Brain microvascular endothelial cell (primary cell): ENCODE measurements around the gene ANO10.

Experiments
- DNase-seq: peaks from one replicate; pipeline ENCODE4 v3.0.0-alpha.2; 2020
- H3K27ac ChIP-seq: fragments of 250-450 bp; sonication (Bioruptor Pico); 2 replicates; pipeline ENCODE4 v1.5.1; 2020; ENCODE audit warnings: mild to moderate bottlenecking, moderate library complexity
- H3K27me3 ChIP-seq: fragments of 250-450 bp; sonication (Bioruptor Pico); replicated peaks from 2 replicates; pipeline ENCODE4 v1.5.1; 2020; ENCODE audit warnings: mild to moderate bottlenecking
- H3K36me3 ChIP-seq: fragments of 250-450 bp; sonication (Bioruptor Pico); replicated peaks from 2 replicates; pipeline ENCODE4 v1.5.1; 2020; ENCODE audit warnings: mild to moderate bottlenecking
- H3K4me3 ChIP-seq: 2 replicates; pipeline ENCODE4 v1.5.1; 2011; ENCODE audit warnings: low read depth, mild to moderate bottlenecking, control low read depth, low read length, moderate library complexity
- CTCF ChIP-seq: IDR thresholded peaks from 2 replicates; pipeline ENCODE4 v1.5.1; 2011; ENCODE audit warnings: low read depth, mild to moderate bottlenecking, moderate library complexity, low read length, control low read depth, inconsistent platforms; ENCODE audit errors: missing control alignments
- in situ Hi-C: cut with HindIII; loops from 2 replicates; pipeline ENCODE4 v1.10.0; 2017; ENCODE audit warnings: low sequenced_read_pairs, low pct_ligation_motif_present

ANO10 gene

GRCh38 chr3:43619588-43619987 lies 2.2 kb downstream of the ANO10 start:
- no peak overlapping the region for H3K27ac ChIP-seq
- no peak overlapping the region for H3K4me3 ChIP-seq
- H3K27me3 ChIP-seq: no peaks in the 10 kb centered on the region
- in situ Hi-C loops: no loop called here
- TF ChIP-seq CTCF: no peak
- no peaks in the 10 kb centered on the region for H3K36me3 ChIP-seq
- DNase-seq: no peak

- H3K4me3 ChIP-seq: no peak overlapping the region
- TF ChIP-seq CTCF: no peak
- no peaks in the 10 kb centered on the region for H3K27me3 ChIP-seq
- no peak for DNase-seq
- H3K27ac ChIP-seq: no peak overlapping the region
- in situ Hi-C loops: no loop called here
- H3K36me3 ChIP-seq: no peaks in the 10 kb centered on the region
Observed at GRCh38 chr3:43618142-43618541, 3.7 kb downstream of the ANO10 start.

DNA sequence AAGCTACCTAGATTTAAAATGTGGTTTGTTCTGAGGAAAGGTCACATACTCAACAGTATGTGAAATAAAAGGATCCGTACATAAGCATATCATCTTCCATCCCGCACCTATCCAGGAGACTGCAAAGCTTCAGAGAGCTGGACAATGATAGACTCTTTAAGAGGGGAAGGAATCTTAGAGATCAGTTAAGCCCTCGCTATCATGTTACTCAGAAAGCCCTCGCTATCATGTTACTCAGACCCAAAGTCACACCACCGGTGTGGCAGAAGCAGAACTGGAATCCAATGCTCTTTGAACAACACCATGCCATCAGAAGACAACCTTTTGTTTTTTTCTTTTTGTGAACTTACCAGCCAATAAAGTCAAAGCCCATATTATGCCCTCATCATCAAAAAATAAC lies 5.8 kb downstream of the ANO10 start:
- DNase-seq: no peak
- Histone ChIP-seq H3K27ac (no peak overlapping the region), H3K36me3 (no peaks in the 10 kb centered on the region), H3K27me3 (no peaks in the 10 kb centered on the region), H3K4me3 (no peak overlapping the region)
- in situ Hi-C loops: no loop called here
- no peak for TF ChIP-seq CTCF

DNA sequence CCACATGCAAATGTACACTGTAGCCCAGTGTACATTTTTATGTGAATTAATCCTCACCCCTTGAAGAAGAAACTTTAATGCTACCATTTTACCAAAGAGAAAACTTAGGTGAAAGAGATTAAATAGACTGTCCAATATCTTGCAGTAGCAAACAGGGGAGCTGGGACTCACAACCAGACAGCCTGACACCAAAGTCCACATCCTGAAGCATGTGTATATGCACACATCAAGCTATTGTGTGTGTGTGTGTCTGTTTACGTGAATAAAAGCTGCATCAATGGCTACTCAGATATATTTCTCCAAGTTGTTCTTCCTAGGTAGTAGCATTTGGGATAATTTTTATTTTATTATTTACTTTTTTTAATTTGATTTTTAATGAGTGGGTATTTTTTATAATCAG lies 6.7 kb downstream of the ANO10 start:
- H3K27ac ChIP-seq: no peak overlapping the region
- in situ Hi-C loops: no loop called here

DNA sequence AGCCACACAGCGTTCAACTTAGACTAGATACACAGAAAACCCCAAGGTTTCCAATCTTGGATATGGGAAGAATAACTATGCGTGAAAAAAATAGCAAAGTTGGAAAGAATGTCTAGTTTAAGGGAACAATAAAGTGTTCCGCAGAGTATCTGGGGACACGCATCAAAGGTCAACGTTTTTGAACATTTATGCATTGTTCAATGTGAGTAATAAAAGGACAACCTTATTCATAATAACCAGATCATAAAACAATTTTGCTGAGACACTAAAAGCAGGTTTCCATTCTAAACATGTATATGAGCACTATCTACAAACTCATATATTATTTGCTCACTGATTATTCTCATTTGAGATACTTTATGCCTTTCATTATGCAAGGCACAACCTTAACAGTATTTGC lies 7.8 kb downstream of the ANO10 start:
- no peak overlapping the region for H3K4me3 ChIP-seq
- no peak for TF ChIP-seq CTCF
- no peaks in the 10 kb centered on the region for H3K36me3 ChIP-seq
- in situ Hi-C loops: no loop called here
- no peak overlapping the region for H3K27ac ChIP-seq
- DNase-seq: no peak
- H3K27me3 ChIP-seq: no peaks in the 10 kb centered on the region

More for the DNA sequence above, 6.7 kb downstream of the ANO10 start:
- TF ChIP-seq CTCF: no peak
- DNase-seq: no peak
- Histone ChIP-seq H3K4me3 (no peak overlapping the region), H3K27me3 (no peaks in the 10 kb centered on the region), H3K36me3 (no peaks in the 10 kb centered on the region)

DNA sequence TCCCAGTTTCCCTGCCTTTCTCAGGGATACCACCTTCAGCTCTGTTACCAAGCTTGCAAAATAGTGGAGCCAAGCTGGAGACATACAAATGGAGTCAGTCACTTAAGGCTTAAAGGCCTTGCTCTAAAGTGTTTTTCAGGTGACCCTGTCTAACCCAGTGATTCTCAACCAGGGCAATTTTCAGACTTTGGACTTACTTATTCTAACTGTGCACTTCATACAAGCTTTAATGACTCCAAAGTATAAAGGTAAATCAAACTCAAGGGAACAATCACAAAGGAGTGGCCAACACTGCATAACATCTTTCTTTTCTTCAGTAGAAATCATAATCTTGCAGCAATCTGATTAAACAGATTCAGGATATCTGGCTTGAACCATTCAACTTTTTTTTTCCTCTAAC lies 9.4 kb downstream of the ANO10 start:
- Histone ChIP-seq H3K27ac (no peak overlapping the region), H3K27me3 (no peaks in the 10 kb centered on the region), H3K36me3 (no peaks in the 10 kb centered on the region), H3K4me3 (no peak overlapping the region)
- TF ChIP-seq CTCF: no peak
- DNase-seq: no peak
- in situ Hi-C loops: no loop called here
